Activated CD4-positive, alpha-beta T cell treated with anti-CD3 and anti-CD28 coated beads, Interleukin-2, amount 10 ng/mL, durations not matched to agents 24 days and 14 days (primary cell): ENCODE results near the gene DNAH14. TPM values are rescaled to one million over a fixed set of nuclear protein-coding genes. Genes with fewer than 3 reads are reported as not detected.
"Not testable (repeated sequence)": the region's sequence is repeated elsewhere in the genome, so short reads cannot be mapped to it uniquely, and the experiment has no call there.

Experiments
- DNase-seq: peaks from one replicate; pipeline ENCODE4 v3.0.0; 2022
- H3K27ac Mint-ChIP-seq: one replicate; pipeline ENCODE4 v1.8.0; 2022; ENCODE audit warnings: mild to moderate bottlenecking, mixed read lengths
- H3K27me3 Mint-ChIP-seq: one replicate; pipeline ENCODE4 v1.8.0; 2022; ENCODE audit warnings: mixed read lengths
- H3K36me3 Mint-ChIP-seq: one replicate; pipeline ENCODE4 v1.8.0; 2022; ENCODE audit warnings: low read depth, mild to moderate bottlenecking, mixed read lengths
- H3K4me1 Mint-ChIP-seq: one replicate; pipeline ENCODE4 v1.8.0; 2021; ENCODE audit warnings: mixed read lengths
- H3K4me3 Mint-ChIP-seq: one replicate; pipeline ENCODE4 v1.8.0; 2022; ENCODE audit warnings: mild to moderate bottlenecking, moderate library complexity, mixed read lengths
- H3K9me3 Mint-ChIP-seq: one replicate; pipeline ENCODE4 v1.8.0; 2021; ENCODE audit warnings: mixed read lengths
- intact Hi-C: fragments of 100-400 bp; cut with micrococcal nuclease; formaldehyde crosslinking; loops from one replicate; pipeline ENCODE4 v1.15.1; 2023
- total RNA-seq: library from RNA; stranded (reverse); gene quantifications from 2 replicates; pipeline ENCODE4 v1.2.3, GENCODE V29; 2022

DNAH14 gene
- total RNA-seq, 1 donor from 2014 or later, result not detected

DNA sequence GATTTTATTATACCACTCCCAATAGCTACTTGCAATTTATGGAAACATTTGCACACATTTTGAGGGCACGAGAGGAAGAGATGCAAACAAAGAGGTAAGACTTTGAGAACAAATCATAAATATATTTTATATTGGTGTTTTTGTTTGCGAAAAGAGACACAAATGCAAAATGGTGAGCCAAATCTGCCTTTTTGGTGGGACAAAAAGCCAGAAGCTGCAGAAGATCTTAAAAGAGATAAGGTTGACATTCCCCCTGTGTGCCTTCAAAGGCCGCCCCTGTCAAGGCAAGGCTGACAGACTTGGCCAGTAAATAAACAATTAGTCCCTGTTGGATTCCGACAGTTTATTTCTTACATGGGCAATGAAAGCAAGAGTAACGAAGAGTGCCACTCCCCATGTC lies 375.5 kb downstream of the DNAH14 start:
- intact Hi-C loops, result no loop called here
- Mint-ChIP-seq H3K4me1 (no peaks in the 10 kb centered on the region), H3K9me3 (no peaks in the 10 kb centered on the region), H3K27me3 (peaks cover 2% of the 10 kb centered on the region), H3K4me3 (no peak overlapping the region), H3K27ac (no peak overlapping the region), H3K36me3 (no peaks in the 10 kb centered on the region)
- DNase-seq, result no peak

DNA sequence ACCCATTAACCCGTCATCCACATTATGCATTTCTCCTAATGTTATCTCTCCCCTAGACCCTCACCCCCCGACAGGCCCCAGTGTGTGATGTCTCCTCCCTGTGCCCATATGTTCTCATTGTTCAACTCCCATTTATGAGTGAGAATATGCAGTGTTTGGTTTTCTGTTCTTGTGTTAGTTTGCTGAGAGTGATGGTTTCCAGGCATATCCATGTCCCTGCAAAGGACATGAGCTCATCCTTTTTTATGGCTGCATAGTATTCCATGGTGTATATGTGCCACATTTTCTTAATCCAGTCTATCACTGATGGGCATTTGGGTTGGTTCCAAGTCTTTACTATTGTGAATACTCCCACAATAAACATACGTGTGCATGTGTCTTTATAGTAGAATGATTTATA lies 381.1 kb downstream of the DNAH14 start:
- intact Hi-C loops, H3K4me3 Mint-ChIP-seq, DNase-seq, H3K4me1 Mint-ChIP-seq, H3K36me3 Mint-ChIP-seq, H3K27ac Mint-ChIP-seq, H3K9me3 Mint-ChIP-seq: not testable (repeated sequence)
- peaks cover 12% of the 10 kb centered on the region for H3K27me3 Mint-ChIP-seq

DNA sequence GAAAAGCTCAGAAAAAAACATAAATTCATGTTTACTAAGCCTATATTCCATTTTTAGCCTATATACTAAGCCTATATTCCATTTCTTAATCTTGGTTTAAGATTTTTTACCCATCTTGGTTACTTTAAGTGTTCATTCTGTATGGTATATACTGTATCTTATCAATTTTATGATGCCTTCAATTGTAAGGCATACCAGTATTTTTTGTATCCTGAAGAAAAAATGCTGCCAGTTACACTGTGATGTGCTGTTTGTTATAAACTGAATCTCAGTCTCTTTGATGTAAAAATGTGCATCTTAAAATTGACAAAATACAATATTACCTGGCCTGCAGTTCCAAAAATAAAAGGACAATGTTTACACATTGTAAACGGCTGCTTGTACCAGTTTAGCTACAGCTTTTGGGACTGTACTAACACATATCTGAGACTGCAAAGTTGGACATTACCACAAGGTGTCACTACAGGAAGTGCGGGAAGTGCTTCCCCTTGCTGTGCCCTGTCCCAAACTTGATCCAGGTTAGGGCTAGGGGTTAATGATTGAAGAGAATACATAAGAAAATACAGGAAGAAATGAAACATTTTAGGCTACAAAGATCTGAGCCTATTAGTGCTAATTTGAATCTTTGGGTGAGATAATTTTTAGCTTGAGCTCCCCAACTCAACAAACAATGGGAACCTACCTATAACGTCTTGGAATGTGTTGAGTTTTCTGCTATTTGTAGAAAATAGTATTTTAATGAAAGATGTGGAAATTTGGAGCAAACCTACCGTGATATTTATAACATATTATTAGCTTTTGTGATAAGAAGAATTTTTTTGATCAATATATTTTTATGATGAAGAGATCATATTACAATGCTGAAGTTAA lies 389.5 kb downstream of the DNAH14 start:
- intact Hi-C loops, result loop anchor here (2.0 kb wide), 1 partner anchor 658 kb away; no protein-coding TSS in a partner anchor
- Mint-ChIP-seq H3K27ac (no peak overlapping the region), H3K27me3 (peaks cover 5% of the 10 kb centered on the region), H3K36me3 (no peaks in the 10 kb centered on the region), H3K4me1 (no peaks in the 10 kb centered on the region), H3K4me3 (no peak overlapping the region), H3K9me3 (no peaks in the 10 kb centered on the region)
- DNase-seq, result peak; percentile 72

DNA sequence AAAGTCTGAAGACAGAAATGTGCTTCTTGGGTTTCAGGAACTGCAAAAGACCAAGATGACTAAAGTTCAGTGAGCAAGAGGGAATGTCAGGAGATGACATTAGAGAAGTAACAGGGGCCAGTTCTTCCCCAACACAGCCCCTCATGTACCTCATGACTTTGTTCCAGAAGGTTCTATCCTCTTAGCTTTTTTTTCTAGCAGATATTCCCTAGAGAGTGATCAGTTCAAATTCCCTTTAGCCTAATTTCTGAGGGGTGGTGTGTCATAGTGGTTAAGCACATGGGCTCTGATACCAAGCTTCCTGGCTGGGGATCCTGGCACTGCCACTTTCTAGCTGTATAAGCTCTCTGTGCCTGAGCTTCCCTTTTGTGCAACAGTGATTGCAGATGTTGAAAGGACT lies 390.4 kb downstream of the DNAH14 start:
- Mint-ChIP-seq H3K4me3 (no peak overlapping the region), H3K27me3 (peaks cover 5% of the 10 kb centered on the region), H3K4me1 (no peaks in the 10 kb centered on the region), H3K9me3 (no peaks in the 10 kb centered on the region), H3K36me3 (no peaks in the 10 kb centered on the region), H3K27ac (no peak overlapping the region)
- intact Hi-C loops, result loop anchor here (2.0 kb wide), 1 partner anchor 657 kb away; no protein-coding TSS in a partner anchor
- no peak for DNase-seq

DNA sequence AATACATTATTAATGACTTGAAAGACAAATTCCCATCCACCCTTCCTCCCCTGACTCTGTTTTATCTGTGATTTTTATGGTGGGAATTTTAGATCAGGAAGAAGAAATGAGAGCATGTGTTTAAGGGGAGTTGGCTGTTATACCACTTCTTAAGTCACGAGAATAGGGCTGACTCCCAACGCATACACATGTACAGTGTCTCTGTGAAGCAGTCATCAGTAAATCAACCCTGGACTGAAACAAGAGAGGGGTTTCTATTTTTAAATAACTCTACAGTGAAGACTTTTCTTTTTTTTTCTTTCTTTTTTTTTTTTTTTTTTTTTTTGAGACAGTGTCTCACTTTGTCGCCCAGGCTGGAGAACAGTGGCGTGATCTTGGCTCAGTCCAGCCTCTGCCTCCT lies 392.3 kb downstream of the DNAH14 start:
- Mint-ChIP-seq H3K36me3 (no peaks in the 10 kb centered on the region), H3K4me3 (no peak overlapping the region), H3K27me3 (peaks cover 5% of the 10 kb centered on the region), H3K4me1 (no peaks in the 10 kb centered on the region), H3K27ac (no peak overlapping the region), H3K9me3 (no peaks in the 10 kb centered on the region)
- no peak for DNase-seq
- intact Hi-C loops, result no loop called here

DNA sequence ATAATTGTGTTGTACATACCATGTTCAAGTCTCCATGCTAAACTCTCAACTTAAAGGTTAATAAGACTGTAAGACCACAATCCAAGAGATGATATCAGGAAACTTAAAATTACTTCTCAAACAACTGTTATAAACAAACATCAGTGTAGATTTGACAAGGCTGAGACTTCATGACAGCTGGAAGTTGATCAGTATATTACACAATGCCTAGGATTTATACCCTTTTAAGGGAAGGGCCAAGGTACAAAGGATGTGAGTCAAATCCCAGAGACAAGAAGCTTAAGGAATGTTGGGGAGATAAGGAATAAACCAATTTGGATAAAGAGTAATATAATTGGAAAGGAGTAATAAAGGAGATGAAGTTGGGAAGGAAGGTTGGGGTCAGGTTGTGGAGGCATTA lies 399.6 kb downstream of the DNAH14 start:
- Mint-ChIP-seq H3K27me3 (peaks cover 9% of the 10 kb centered on the region), H3K36me3 (no peaks in the 10 kb centered on the region), H3K27ac (no peak overlapping the region), H3K4me1 (no peaks in the 10 kb centered on the region), H3K4me3 (no peak overlapping the region), H3K9me3 (no peaks in the 10 kb centered on the region)
- intact Hi-C loops, result no loop called here
- DNase-seq, result no peak

DNA sequence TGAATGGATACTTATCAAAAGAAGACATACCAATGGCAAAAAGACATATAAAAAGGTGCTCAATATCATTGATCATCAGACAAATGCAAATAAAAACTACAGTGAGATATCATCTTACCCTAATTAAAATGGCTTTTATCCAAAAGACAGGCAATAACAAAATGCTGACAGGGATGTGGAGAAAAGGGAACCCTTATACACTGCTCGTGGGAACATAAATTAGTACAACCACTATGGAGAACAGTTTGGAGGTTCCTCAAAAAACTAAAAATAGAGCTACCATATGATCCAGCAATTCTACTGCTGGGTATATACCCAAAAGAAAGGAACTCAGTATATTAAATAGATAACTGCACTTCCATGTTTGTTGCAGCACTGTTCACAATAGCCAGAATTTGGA lies 400.5 kb downstream of the DNAH14 start:
- H3K9me3 Mint-ChIP-seq, H3K36me3 Mint-ChIP-seq, H3K4me1 Mint-ChIP-seq, H3K27ac Mint-ChIP-seq, intact Hi-C loops, H3K4me3 Mint-ChIP-seq, DNase-seq, H3K27me3 Mint-ChIP-seq: not testable (repeated sequence)

DNA sequence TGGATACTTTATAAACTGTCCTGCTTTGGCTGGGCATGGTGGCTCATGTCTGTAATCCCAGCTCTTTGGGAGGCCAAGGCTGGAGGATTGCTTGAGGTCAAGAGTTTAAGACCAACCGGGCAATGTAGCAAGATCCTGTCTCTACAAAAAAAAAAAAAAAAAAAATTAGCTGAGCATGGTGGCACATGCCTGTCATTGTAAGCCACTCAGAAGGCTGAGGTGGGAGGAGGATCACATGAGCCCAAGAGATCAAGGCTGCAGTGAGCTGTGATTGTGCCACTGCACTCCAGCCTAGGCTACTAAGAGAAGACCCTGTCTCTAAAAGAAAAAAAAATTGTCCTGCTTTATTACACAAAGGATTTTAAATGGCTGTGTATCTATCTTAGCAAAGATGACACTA lies 403.2 kb downstream of the DNAH14 start:
- intact Hi-C loops, result no loop called here
- Mint-ChIP-seq H3K4me3 (no peak overlapping the region), H3K27me3 (peaks cover 9% of the 10 kb centered on the region), H3K4me1 (no peaks in the 10 kb centered on the region), H3K9me3 (no peaks in the 10 kb centered on the region), H3K27ac (no peak overlapping the region), H3K36me3 (no peaks in the 10 kb centered on the region)
- DNase-seq, result no peak

DNA sequence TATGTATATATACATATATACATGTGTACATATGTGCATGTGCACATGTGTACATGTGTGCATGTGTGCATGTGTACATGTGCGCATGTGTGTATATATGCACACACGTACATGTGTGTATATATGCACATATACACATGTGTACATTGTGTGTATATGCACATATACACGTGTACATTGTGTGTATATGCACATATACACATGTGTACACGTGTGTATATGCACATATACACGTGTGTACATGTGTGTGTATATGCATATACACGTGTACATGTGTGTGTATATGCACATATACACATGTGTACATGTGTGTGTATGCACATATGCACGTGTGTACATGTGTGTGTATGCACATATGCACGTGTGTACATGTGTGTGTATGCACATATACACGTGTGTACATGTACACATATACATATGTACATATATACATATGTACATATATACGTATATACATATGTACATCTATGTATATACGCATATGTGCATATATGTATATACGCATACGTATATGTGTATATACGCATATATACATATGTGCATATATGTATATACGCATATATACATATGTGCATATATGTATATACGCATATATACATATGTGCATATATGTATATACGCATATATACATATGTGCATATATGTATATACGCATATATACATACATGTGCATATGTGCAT lies 405.8 kb downstream of the DNAH14 start:
- H3K36me3 Mint-ChIP-seq, H3K4me1 Mint-ChIP-seq, intact Hi-C loops, H3K9me3 Mint-ChIP-seq, H3K27ac Mint-ChIP-seq, H3K4me3 Mint-ChIP-seq, DNase-seq: not testable (repeated sequence)
- H3K27me3 Mint-ChIP-seq, result peaks cover 10% of the 10 kb centered on the region

DNA sequence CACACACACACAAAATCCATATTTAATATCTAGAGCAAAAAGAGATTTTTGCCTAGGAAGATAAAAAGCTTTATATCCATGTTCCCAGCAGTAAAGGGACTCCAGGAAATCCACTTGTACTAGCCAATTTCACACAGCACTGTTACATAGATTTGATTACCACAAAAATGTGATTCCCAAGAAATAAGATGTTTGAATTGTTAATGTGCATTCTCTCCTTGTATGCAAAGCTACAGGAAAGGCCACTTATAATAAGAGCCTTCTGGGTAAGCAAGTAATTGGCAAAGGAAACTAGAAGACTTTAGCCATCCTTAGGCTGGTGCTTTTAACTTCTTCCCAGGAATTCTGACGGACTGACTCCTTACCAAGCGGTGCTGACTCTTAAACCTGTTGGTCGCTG lies 409.1 kb downstream of the DNAH14 start:
- no peak overlapping the region for H3K4me3 Mint-ChIP-seq
- peaks cover 16% of the 10 kb centered on the region for H3K27me3 Mint-ChIP-seq
- DNase-seq, result no peak
- H3K36me3 Mint-ChIP-seq, result no peaks in the 10 kb centered on the region
- H3K27ac Mint-ChIP-seq, result no peak overlapping the region
- no peaks in the 10 kb centered on the region for H3K9me3 Mint-ChIP-seq
- no peaks in the 10 kb centered on the region for H3K4me1 Mint-ChIP-seq
- intact Hi-C loops, result no loop called here

DNA sequence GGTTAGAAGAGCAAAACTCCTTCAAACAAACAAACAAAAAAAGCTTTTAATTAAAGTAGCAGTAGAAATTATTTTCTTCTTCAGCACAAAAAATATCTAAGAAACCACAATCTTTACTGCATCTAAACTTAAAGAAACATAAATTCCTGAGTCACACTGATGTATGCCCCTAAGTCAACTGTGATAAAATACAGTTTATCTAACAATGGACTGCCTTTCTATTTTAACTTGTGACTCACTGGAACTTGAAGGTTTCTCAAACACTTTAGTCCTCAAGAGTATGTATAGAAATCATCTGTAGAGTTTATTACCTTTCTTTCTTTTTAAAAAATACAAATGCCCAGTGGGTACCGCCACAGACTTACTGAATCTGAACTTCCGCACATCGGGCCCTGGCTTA lies 412.2 kb downstream of the DNAH14 start:
- Mint-ChIP-seq H3K36me3 (no peaks in the 10 kb centered on the region), H3K4me1 (no peaks in the 10 kb centered on the region), H3K9me3 (no peaks in the 10 kb centered on the region), H3K27ac (no peak overlapping the region), H3K4me3 (no peak overlapping the region), H3K27me3 (peaks cover 23% of the 10 kb centered on the region)
- intact Hi-C loops, result no loop called here
- DNase-seq, result no peak

DNA sequence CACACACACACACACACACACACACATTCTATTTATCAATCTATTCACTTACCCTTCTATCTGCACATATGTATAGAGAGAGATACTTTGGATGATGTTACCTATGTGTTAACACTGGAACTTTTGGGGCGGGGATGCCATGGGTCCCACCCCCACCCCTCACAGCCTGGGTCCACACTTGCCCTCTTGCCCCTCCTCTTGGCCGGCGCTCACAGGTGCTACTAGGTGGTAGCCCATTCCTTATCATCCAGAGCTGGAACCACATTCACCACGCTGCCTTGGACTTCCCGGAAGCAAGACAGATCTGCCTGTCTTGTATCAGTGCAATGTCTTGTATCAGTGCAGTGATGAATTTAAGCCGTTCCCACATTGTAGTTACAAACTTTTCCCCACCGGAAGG lies 413.2 kb downstream of the DNAH14 start:
- Mint-ChIP-seq H3K4me1 (no peaks in the 10 kb centered on the region), H3K4me3 (no peak overlapping the region), H3K27me3 (peaks cover 26% of the 10 kb centered on the region), H3K36me3 (no peaks in the 10 kb centered on the region), H3K27ac (no peak overlapping the region), H3K9me3 (no peaks in the 10 kb centered on the region)
- intact Hi-C loops, result no loop called here
- DNase-seq, result no peak

DNA sequence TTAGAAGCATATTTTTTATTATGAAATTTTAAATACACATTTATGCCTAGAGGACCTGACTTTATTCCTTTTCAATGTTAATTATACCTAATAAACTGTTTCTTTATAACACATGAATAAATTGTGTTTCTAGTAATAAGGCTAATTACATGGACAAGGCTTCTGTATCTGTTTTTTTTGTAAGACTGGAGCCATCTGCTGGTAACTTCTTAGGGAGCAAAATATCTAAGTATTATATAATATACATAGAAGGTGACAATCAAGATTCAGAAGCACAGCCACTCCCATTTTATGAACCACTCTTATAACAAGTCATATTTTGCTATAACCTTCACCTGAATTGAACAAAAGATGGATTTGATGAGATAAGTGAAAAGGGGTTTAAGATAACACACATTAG lies 414.1 kb downstream of the DNAH14 start:
- Mint-ChIP-seq H3K27me3 (peaks cover 31% of the 10 kb centered on the region), H3K27ac (no peak overlapping the region), H3K4me1 (no peaks in the 10 kb centered on the region), H3K9me3 (no peaks in the 10 kb centered on the region), H3K4me3 (no peak overlapping the region), H3K36me3 (no peaks in the 10 kb centered on the region)
- DNase-seq, result no peak
- intact Hi-C loops, result no loop called here

DNA sequence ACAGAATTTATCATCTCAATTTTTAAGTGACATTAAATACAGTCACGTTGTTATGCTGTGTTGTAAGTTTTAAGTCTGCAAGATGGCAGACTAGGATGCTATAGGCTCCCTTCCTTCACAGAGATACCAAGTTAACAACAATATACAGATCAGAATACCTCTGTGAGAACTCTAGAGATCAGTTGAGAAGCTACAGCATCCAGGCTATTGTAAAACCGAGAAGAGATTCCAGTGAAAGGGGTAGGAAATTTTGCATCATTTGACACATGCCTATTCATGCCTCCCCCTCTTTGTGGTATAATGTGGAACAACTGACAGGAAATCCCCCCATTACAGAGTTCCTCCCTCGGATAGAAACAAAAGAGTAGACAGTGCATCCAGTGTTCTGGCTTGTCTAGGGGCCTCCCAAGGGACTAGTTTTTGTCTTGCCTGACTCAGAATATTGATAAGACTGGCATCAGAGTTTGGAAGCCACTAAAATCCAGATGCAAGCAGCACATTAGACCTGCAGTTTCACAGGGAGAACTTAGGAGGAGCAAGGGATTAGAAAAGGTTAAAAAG lies 417.7 kb downstream of the DNAH14 start:
- H3K27ac Mint-ChIP-seq, result no peak overlapping the region
- H3K4me1 Mint-ChIP-seq, result no peaks in the 10 kb centered on the region
- H3K27me3 Mint-ChIP-seq, result peaks cover 47% of the 10 kb centered on the region
- H3K4me3 Mint-ChIP-seq, result no peak overlapping the region
- intact Hi-C loops, result no loop called here
- DNase-seq, result no peak
- H3K36me3 Mint-ChIP-seq, result no peaks in the 10 kb centered on the region
- H3K9me3 Mint-ChIP-seq, result no peaks in the 10 kb centered on the region
